CD4-positive, alpha-beta T cell treated with Interleukin-4 for 1 hour (primary cell): ENCODE measurements around the gene TMTC2.

Experiments used
- DNase-seq, 2 donors: peaks; one replicate each; pipeline ENCODE4 v3.0.0-alpha.2; 2020 to 2022

The TMTC2 gene

GRCh38 chr12:82963956-82964355 lies 277.2 kb downstream of the TMTC2 start:
- DNase-seq: no peak

- no peak for DNase-seq
These were observed 277.7 kb downstream of the TMTC2 start for GRCh38 chr12:82964446-82964845.

GRCh38 chr12:82966001-82966559 lies 279.4 kb downstream of the TMTC2 start:
- DNase-seq: peak in 1 of 2 donors; percentile 26

GRCh38 chr12:82968631-82969367 lies 282.1 kb downstream of the TMTC2 start:
- DNase-seq: no peak

GRCh38 chr12:82970614-82971013 lies 283.9 kb downstream of the TMTC2 start:
- DNase-seq: no peak

GRCh38 chr12:82971584-82971983 lies 284.9 kb downstream of the TMTC2 start:
- DNase-seq: no peak

- no peak for DNase-seq
These were observed 285.9 kb downstream of the TMTC2 start for GRCh38 chr12:82972624-82973023.

- DNase-seq: no peak
These were observed 286.9 kb downstream of the TMTC2 start for GRCh38 chr12:82973592-82973991.

GRCh38 chr12:82981150-82981549 lies 294.4 kb downstream of the TMTC2 start:
- no peak for DNase-seq

GRCh38 chr12:82994117-82994516 lies 307.4 kb downstream of the TMTC2 start:
- no peak for DNase-seq

- DNase-seq: no peak
These were observed 309.6 kb downstream of the TMTC2 start for GRCh38 chr12:82996168-82996812.

- DNase-seq: no peak
These were observed 311.8 kb downstream of the TMTC2 start for GRCh38 chr12:82998509-82998908.

- no peak for DNase-seq
These were observed 316.3 kb downstream of the TMTC2 start for GRCh38 chr12:83003026-83003425.

GRCh38 chr12:83005534-83006197 lies 319.0 kb downstream of the TMTC2 start:
- DNase-seq: no peak

GRCh38 chr12:83008703-83009102 lies 322.0 kb downstream of the TMTC2 start:
- DNase-seq: no peak

GRCh38 chr12:83010169-83010804 lies 323.6 kb downstream of the TMTC2 start:
- no peak for DNase-seq

- DNase-seq: no peak
These were observed 328.9 kb downstream of the TMTC2 start for GRCh38 chr12:83015390-83016217.

GRCh38 chr12:83016218-83016835 lies 329.6 kb downstream of the TMTC2 start:
- DNase-seq: no peak

GRCh38 chr12:83016991-83017390 lies 330.3 kb downstream of the TMTC2 start:
- DNase-seq: no peak

- DNase-seq: no peak
These were observed 331.4 kb downstream of the TMTC2 start for GRCh38 chr12:83018088-83018487.

- DNase-seq: no peak
These were observed 340.5 kb downstream of the TMTC2 start for GRCh38 chr12:83027021-83027723.
